Left ventricle myocardium inferior (tissue), 1 donor: ENCODE measurements around the gene RMC1. TPM values are rescaled to one million over a fixed set of nuclear protein-coding genes. Genes with fewer than 3 reads are reported as not detected.

Source experiments
- DNase-seq: peaks from one replicate; pipeline ENCODE4 v3.0.0-alpha.2; 2020
- H3K27ac ChIP-seq: fragments of 200-600 bp; replicated peaks from 2 replicates; pipeline ENCODE4 v1.8.0; 2021
- H3K27me3 ChIP-seq: fragments of 200-600 bp; 2 replicates; pipeline ENCODE4 v1.8.0; 2021; ENCODE audit warnings: low read depth
- H3K36me3 ChIP-seq: fragments of 200-600 bp; 2 replicates; pipeline ENCODE4 v1.8.0; 2021
- H3K4me1 ChIP-seq: fragments of 200-600 bp; 2 replicates; pipeline ENCODE4 v1.8.0; 2021
- H3K4me3 ChIP-seq: fragments of 200-600 bp; 2 replicates; pipeline ENCODE4 v1.8.0; 2021; ENCODE audit warnings: mild to moderate bottlenecking, moderate library complexity
- H3K9me3 ChIP-seq: fragments of 200-600 bp; replicated peaks from 2 replicates; pipeline ENCODE4 v1.8.0; 2021
- intact Hi-C: fragments of 100-400 bp; cut with micrococcal nuclease; formaldehyde crosslinking; loops from one replicate; pipeline ENCODE4 v1.11.0; 2022
- total RNA-seq: library from RNA; stranded (reverse); fragmentation: NEBNext Ultra II Directional; extraction: Animal tissue kit (Norgen Biotek cat#: 25700); gene quantifications from one replicate; pipeline ENCODE4 v1.2.1, GENCODE V29; 2021
- TF ChIP-seq, protein P1 (sequence below): fragments of 200-600 bp; IDR thresholded peaks from 2 replicates; pipeline ENCODE4 v1.8.0; 2021; ENCODE audit warnings: antibody characterized with exemption, mild to moderate bottlenecking, borderline replicate concordance
- donor health status: DM: no; HTN: yes; CAD: no; lungs with severe emphysema.

Gene RMC1
- total RNA-seq, 1 donor from 2014 or later = 14.7 TPM

DNA sequence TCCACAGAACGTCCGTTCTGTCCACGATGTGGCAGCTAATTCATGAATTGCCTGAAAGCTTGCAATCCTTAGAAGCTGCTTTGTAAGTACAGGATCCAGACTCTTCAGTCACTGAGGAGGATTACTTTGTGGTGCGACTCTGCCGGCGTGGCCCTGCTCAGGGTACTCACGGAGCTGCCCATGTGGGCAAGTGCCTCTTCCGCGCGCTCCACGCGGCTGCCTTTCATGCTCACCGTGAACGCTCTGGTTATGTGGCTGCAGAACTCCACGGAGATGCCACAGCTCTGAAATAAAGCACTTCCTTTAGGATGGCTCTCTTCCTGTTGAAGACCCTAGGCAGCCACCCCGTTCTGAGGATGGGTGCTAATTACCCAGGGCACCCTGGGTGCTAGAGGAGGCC is 31.0 kb downstream of the RMC1 start:
- H3K27ac ChIP-seq = no peak overlapping the region
- H3K27me3 ChIP-seq = no peaks in the 10 kb centered on the region
- no peaks in the 10 kb centered on the region for H3K4me1 ChIP-seq
- DNase-seq = no peak
- H3K4me3 ChIP-seq = no peak overlapping the region
- intact Hi-C loops = no loop called here
- H3K36me3 ChIP-seq = peaks cover 100% of the 10 kb centered on the region
- TF ChIP-seq, protein P1, sequence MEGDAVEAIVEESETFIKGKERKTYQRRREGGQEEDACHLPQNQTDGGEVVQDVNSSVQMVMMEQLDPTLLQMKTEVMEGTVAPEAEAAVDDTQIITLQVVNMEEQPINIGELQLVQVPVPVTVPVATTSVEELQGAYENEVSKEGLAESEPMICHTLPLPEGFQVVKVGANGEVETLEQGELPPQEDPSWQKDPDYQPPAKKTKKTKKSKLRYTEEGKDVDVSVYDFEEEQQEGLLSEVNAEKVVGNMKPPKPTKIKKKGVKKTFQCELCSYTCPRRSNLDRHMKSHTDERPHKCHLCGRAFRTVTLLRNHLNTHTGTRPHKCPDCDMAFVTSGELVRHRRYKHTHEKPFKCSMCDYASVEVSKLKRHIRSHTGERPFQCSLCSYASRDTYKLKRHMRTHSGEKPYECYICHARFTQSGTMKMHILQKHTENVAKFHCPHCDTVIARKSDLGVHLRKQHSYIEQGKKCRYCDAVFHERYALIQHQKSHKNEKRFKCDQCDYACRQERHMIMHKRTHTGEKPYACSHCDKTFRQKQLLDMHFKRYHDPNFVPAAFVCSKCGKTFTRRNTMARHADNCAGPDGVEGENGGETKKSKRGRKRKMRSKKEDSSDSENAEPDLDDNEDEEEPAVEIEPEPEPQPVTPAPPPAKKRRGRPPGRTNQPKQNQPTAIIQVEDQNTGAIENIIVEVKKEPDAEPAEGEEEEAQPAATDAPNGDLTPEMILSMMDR = no peak
- no peaks in the 10 kb centered on the region for H3K9me3 ChIP-seq

DNA sequence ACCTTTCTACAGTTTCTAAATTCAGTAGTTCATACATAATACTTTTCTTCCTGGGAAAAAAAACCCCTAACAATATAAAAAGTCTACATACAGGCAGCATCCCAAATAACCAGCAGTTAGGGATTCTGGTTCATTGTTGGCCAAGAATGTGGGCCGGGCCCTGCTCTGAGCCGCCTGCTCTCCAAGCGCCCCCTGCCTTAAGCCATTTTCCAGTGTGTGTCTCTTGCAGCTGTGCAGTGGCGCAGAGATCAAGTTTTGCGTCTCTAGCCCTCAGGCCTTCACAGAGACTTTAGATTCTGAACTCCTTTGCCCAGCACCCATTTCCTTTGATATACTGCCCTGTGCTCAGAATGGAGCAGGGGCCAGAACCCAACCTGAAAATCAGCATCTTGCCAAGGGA is 32.9 kb downstream of the RMC1 start:
- no peak for DNase-seq
- H3K27ac ChIP-seq = no peak overlapping the region
- H3K27me3 ChIP-seq = no peaks in the 10 kb centered on the region
- no peak overlapping the region for H3K4me3 ChIP-seq
- peaks cover 100% of the 10 kb centered on the region for H3K36me3 ChIP-seq
- peaks cover 2% of the 10 kb centered on the region for H3K4me1 ChIP-seq
- intact Hi-C loops = no loop called here
- TF ChIP-seq, protein P1 = no peak
- H3K9me3 ChIP-seq = no peaks in the 10 kb centered on the region

DNA sequence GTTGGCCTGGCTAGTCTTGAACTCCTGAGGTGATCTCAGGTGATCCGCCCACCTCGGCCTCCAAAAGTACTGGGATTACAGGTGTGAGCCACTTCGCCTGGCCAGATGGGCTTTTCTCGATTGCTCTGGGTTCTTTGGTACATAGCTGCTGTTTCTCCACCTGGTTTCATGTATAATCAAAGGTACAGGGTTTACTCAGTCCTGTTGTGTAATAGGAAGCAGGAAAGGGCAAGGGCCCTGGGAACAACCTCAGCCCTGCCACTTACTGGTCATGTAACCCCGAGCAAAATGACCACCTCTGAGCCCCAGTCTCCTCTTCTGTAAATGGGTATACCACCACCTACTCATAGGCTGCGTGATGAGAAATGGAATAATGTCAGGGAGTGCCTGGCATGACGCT is 34.0 kb downstream of the RMC1 start:
- Histone ChIP-seq H3K4me3 (no peak overlapping the region), H3K9me3 (no peaks in the 10 kb centered on the region), H3K27ac (no peak overlapping the region), H3K4me1 (peaks cover 12% of the 10 kb centered on the region), H3K36me3 (peaks cover 99% of the 10 kb centered on the region), H3K27me3 (no peaks in the 10 kb centered on the region)
- intact Hi-C loops = no loop called here
- no peak for DNase-seq
- TF ChIP-seq, protein P1 = no peak

DNA sequence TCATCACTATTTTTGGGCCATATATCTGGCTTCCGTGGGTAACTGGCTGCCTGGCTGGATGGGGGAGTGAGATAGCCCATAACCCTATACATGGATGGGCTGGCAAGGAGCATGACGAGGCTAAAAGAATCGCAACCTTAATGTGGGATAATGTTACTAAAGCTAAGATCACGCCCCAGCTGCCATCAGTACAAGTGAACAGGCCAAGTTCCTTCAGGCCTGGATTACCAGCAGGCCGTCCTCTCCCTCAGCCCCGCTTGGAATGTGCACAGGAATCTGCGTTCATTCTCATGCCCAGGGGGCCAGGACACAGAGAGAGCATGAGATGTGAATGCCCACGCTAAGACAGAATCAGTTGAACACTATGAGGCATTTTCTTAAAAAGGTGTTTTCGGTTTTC is 34.7 kb downstream of the RMC1 start:
- TF ChIP-seq, protein P1 = no peak
- Histone ChIP-seq H3K27ac (no peak overlapping the region), H3K27me3 (no peaks in the 10 kb centered on the region), H3K9me3 (no peaks in the 10 kb centered on the region), H3K36me3 (peaks cover 99% of the 10 kb centered on the region), H3K4me3 (no peak overlapping the region), H3K4me1 (peaks cover 14% of the 10 kb centered on the region)
- DNase-seq = no peak
- intact Hi-C loops = no loop called here

DNA sequence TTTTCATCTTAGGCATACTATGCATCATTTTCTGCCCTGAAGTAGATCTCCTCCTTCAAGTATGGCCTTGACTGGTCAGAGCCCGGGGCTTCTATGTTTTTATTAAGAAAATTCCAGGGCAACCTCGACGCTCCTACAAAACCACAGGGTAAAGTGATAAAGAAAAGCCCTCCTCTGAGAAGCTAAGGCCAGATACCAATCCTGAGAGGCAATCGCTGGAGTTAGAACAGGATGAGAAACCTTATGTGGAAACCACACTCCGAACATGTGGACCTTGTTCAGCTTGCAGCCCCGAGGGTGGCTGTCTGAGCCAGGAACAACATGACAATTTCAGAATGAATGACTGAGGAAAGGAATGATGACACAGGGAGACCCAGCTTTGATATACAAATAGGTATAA is 35.6 kb downstream of the RMC1 start:
- Histone ChIP-seq H3K27ac (no peak overlapping the region), H3K36me3 (peaks cover 99% of the 10 kb centered on the region), H3K4me1 (peaks cover 14% of the 10 kb centered on the region), H3K27me3 (no peaks in the 10 kb centered on the region), H3K9me3 (no peaks in the 10 kb centered on the region), H3K4me3 (no peak overlapping the region)
- intact Hi-C loops = no loop called here
- TF ChIP-seq, protein P1 = no peak
- no peak for DNase-seq

DNA sequence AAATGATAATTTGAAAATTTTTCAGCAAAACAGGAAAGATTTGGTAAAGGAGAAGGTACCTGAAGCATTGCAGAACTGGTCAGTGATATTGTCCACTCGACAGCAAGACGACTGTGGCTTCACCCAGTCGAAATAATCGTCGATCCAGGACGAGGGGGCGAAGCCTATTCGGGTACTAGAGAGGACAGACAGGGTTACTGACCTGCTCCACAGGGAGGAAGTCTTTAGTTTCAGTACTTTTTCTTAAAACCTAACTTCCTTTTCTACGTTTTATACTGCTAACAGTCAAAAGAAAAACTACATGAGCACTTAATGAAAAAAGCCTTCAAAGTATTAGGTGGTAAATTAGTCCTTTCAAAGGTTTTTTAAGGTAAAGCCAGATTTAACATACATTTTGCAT is 36.0 kb downstream of the RMC1 start:
- Histone ChIP-seq H3K27ac (no peak overlapping the region), H3K4me1 (peaks cover 14% of the 10 kb centered on the region), H3K9me3 (no peaks in the 10 kb centered on the region), H3K27me3 (no peaks in the 10 kb centered on the region), H3K4me3 (no peak overlapping the region), H3K36me3 (peaks cover 99% of the 10 kb centered on the region)
- intact Hi-C loops = no loop called here
- DNase-seq = no peak
- TF ChIP-seq, protein P1 = no peak
